GM18870 (cell line): ENCODE data around the gene MICAL2.

Experiments
- ATAC-seq: cut with Tn5 transposase; IDR thresholded peaks from one replicate; pipeline ENCODE4 v1.9.1; 2021; ENCODE audit warnings: moderate library complexity; ENCODE audit not compliant: unreplicated experiment

MICAL2 gene

GRCh38 chr11:12168114-12168513 is 57.7 kb downstream of the MICAL2 start:
- ATAC-seq: no peak

- ATAC-seq: no peak
These were observed 59.4 kb downstream of the MICAL2 start for GRCh38 chr11:12169822-12170221.

- ATAC-seq: no peak
These were observed 60.1 kb downstream of the MICAL2 start for GRCh38 chr11:12170501-12170900.

DNA sequence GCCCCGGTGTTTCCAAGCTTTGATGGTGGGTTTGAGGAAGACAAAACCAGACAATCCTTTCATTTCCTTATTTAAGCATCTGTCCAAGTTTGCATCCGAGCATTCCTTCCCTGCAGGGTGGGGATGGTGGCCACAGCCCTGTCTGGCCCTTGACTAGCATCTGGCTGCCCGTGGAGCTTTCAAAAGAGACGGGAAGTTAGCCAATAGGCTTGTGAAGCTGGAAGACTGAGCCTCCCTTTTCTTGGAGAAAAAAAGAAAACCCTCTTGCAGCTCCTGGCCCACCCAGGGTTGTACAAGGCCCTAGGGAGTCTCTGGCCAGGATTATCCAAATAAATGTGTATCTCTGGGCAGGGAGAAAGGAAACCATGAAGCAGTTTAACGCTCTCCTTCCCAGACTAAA is 60.6 kb downstream of the MICAL2 start:
- no peak for ATAC-seq

GRCh38 chr11:12171921-12172320 is 61.5 kb downstream of the MICAL2 start:
- ATAC-seq: no peak

GRCh38 chr11:12172493-12173013 is 62.2 kb downstream of the MICAL2 start:
- ATAC-seq: no peak

DNA sequence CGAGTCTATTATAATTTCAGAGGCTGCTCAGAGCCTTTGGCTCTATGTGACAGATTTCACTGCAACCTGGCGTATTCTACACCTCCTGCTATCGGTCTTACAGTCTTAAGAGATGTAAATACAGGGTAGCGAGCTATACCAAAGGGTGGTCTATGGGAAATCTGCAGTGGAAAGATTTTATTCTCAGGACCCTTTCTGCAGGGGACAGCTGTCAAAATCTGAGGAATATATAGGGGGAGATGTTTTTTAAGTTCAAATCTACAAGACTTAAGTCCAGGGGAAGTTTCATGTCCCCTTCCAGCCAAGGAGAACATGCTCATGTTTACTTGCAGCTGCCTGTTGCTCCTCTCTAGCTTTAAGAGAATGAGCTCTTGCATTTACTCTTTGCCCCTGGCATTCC is 62.7 kb downstream of the MICAL2 start:
- ATAC-seq: no peak

DNA sequence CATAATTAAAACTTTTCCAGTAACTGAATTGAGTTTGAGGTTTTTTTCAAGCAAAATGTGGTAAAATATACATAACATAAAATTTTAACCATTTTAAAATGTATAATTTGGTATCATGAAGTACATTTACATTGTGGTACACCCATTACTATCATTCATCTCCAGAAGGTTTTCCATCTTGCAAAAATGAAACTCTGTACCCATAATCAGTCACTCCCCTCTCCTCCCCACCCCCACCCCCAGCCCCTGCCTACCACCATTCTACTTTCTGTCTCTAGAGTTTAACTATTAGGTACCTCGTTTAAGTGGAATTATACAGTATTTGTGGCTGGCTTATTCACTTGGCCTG is 63.7 kb downstream of the MICAL2 start:
- ATAC-seq: peak; percentile 40

DNA sequence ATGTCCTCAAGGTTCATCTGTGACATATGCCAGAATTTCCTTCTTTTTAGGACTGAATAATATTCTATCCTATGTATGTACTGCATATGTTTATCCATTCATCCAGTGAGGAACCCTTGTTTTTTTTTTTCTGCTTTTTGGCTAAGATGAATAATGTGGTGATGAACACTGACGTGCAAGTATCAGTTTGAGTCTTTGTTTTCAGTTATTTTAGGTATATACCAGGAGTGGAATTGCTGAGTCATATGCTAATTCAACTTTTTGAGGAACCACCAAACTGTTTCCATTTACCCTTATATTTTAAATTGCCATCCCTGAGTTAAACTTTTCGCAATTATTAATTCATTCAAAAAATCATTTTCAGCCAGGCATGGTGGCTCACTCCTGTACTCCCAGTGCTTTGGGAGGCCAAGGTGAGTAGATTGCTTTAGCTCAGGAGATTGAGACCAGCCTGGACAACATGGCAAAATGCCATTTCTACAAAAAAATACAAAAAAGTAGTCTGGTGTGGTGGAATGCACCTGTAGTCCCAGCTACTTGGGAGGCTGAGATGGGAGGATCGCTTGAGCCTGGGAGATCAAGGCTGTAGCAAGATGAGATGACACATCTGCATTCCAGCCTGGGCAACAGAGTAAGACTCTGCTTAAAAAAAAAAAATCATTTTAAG is 64.2 kb downstream of the MICAL2 start:
- peak; percentile 95 for ATAC-seq

DNA sequence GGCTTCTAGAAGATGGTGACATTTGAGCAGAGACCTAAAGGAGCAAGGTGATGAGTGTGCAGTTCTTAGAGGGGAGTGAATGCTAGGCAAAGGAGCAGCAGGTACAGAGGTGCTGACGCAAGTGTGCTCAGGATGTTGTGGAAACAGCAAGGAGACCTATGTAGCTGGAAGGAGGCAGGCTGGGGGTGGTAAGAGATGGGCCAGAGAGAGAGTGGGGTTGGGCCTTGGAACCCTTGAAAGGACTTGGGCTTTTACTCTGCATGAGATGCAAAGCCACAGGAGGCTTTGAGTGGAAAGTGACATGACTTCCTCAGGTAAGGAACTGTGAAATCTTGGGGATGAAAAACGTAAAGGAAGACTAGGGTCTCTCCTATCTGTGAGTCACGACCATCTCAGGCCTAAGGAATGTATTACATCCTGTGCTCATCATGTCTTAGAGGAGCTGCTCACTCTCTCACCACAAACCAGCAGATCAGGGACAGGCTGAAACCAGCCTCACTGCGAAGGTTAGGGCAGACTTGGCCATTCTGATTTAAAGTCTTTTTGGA is 65.4 kb downstream of the MICAL2 start:
- no peak for ATAC-seq

DNA sequence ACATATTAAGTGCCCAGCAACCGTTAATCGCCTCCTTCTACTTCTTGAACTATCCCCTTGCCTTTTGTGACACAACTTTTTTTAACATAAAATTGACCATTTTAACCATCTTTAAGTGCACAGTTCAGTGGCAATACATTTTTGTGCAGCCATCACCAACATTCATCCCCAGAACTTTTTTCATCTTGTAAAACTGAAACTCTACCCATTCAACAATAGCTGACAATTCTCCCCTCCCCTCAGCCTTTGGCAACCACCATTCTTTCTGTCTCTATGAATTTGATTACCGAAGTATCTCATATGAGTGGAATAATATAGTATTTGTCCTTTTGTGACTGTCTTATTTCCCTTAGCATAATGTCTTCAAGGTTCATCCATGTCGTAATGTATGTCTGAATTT is 66.0 kb downstream of the MICAL2 start:
- ATAC-seq: no peak

DNA sequence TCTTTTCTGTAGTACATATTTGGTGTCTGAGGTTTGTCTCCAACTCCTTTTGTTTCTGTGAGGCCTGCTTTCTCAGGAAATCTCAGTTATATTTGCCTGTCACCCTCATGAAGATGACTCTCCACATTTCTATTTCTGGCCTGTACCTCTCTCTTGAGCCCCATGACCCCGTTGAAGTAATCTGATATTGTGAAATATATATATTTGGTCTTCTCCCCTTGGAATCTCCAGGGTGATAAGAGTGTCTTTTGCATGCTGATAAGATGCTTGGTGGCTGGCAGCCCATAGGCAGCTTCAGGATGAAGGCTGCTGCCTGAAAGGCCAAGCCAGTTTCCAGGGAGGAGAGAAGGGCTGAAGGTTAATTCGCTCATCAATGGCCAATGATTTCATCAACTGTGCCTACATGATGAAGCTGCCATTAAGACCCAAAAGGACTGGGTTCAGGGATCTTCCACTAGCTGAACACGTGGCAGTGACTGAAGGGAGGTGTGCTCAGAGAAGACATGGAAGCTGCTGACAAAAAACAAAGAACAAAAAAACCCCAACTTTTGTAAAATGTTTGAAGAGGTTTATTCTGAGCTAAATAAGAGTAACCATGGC is 67.4 kb downstream of the MICAL2 start:
- no peak for ATAC-seq

DNA sequence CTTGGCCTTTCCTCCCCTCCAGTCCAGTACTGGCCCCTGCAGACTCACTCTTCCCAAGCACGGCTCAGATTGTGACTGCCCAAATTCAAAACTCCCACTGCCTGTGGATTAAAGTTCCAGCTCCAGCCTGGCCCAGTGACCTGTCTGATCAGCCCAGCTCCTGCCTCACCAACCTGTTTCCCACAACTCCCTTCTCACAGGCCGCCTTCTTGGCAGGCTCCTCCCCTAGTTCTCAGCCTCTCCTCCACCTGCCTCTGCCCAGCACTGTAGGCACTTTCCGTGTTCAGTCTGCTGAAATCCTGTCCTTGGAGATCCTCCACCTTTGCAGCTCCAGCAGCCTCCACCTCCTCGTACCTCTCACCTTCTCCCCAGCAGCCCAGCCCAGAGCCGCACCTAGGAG is 68.6 kb downstream of the MICAL2 start:
- no peak for ATAC-seq

DNA sequence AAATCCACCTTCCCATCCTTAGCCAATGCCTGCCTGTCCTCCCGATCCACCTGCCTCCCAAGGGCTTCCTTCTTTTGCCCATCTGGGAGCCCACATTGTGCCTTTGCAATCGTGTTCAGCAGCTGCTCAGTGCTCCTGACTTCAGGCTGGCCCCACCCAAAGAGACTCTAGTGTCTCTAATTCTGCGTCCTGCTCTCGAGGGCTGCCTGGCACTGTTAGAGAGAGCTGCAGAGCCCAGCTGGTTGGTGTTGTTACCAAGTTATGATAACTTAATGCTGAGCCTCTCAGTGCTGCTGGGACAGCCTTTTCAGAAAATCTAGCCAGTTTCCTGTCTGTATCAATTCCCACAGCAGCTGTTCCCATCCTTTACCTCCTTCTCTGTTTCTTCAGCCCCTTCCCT is 69.1 kb downstream of the MICAL2 start:
- no peak for ATAC-seq

GRCh38 chr11:12180257-12181205 is 70.1 kb downstream of the MICAL2 start:
- ATAC-seq: no peak

- ATAC-seq: no peak
These were observed 71.9 kb downstream of the MICAL2 start for GRCh38 chr11:12182302-12182675.

DNA sequence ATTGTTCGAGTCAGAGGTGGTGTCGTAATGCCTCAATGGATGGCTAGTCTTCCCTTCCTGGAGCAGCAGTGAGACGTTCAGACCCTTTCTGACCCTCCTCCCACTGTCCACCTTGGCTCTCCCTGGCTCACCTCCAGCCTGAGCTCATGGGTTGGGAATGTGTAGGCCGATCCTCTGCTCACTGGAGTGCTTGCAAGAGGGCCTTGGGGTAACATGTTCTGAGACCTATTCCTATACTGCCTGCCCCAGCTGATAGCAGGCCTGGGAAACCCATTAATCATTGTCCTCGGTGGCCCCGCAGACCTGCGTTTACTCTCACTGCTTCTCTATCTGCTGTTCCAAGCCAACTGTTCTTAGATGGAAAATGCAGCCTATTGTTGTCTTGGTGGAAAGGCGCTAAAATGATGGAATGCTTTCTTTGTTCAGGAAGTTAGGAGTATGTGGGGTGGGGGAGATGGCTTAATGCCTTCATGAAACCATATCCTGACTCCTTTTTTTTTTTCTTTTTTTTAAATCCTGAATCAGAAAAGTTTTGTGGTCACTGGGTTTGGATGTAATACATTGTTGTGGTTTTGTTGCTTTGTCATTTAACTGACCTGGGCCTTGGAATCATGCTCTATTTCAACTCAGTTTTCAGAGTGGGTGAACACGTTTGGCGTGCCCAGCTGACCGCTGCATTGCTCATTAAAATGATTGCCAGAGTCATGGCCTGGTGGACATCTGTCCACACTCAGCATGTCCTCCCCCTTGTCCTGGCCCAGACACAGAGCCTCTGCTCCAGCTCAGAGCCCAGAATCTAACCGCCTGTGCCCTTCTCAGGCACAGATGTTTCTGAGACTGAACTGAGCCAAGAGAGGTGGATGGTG is 72.5 kb downstream of the MICAL2 start:
- ATAC-seq: no peak

- no peak for ATAC-seq
These were observed 73.6 kb downstream of the MICAL2 start for GRCh38 chr11:12183827-12184620.

DNA sequence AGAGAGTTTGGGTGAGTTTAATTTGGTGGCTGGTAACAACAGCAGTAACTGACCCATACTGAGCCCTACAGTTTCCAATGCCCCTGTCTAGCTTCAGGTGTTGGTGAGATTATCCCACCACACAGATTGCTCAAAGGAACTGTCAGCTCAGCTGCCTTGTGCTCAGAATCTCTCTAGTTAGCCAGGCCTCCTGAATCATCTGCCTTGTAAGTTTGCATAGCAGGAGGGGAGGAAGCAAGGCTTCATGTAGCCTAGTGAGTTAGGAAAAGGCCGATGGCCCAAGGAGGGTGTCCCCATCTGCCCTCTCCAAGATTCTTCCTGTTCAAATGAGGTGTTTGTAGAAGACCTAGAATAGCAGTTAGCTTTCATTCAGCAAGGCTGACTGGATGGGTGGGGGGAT is 74.3 kb downstream of the MICAL2 start:
- ATAC-seq: no peak
